ENCODE results near the gene COX19. TPM values are rescaled to one million over a fixed set of nuclear protein-coding genes. Genes with fewer than 3 reads are reported as not detected.

Gene COX19
- total RNA-seq, 1 donor, result 10.9 TPM

- no peak overlapping the region for H3K4me3 ChIP-seq (ENCODE audit: insufficient read depth, low read length)
- DNase-seq (ENCODE audit: insufficient read length, low spot score, missing footprints), result no peak
- H3K9me3 ChIP-seq (ENCODE audit: low read depth, low read length), result no peaks in the 10 kb centered on the region
- H3K79me2 ChIP-seq (ENCODE audit: insufficient read depth, low read length), result no peaks in the 10 kb centered on the region
- H3K27ac ChIP-seq (ENCODE audit: low read depth, low read length), result no peak overlapping the region
- H4K20me1 ChIP-seq (ENCODE audit: insufficient read depth, low read length), result no peaks in the 10 kb centered on the region
- H3K4me2 ChIP-seq (ENCODE audit: insufficient read depth, low read length), result no peak overlapping the region
- H2AFZ ChIP-seq (ENCODE audit: low read length), result no peak overlapping the region
- no peaks in the 10 kb centered on the region for H3K27me3 ChIP-seq (ENCODE audit: insufficient read depth, low read length)
- no peak for TF ChIP-seq CTCF (IDR thresholded peaks at IDR 0.05; ENCODE audit: extremely low read depth, low read depth, low read length)
- no peaks in the 10 kb centered on the region for H3K36me3 ChIP-seq (ENCODE audit: insufficient read depth, low read length)
- H3K4me1 ChIP-seq (ENCODE audit: insufficient read depth, low read length), result peaks cover 8% of the 10 kb centered on the region
These were observed 48.2 kb downstream of the COX19 start for GRCh38 chr7:927031-927671.

- H3K79me2 ChIP-seq (ENCODE audit: insufficient read depth, low read length), result no peaks in the 10 kb centered on the region
- DNase-seq (ENCODE audit: insufficient read length, low spot score, missing footprints), result no peak
- H3K36me3 ChIP-seq (ENCODE audit: insufficient read depth, low read length), result no peaks in the 10 kb centered on the region
- no peak for TF ChIP-seq CTCF (IDR thresholded peaks at IDR 0.05; ENCODE audit: extremely low read depth, low read depth, low read length)
- no peak overlapping the region for H3K27ac ChIP-seq (ENCODE audit: low read depth, low read length)
- H3K4me3 ChIP-seq (ENCODE audit: insufficient read depth, low read length), result no peak overlapping the region
- H2AFZ ChIP-seq (ENCODE audit: low read length), result no peak overlapping the region
- H4K20me1 ChIP-seq (ENCODE audit: insufficient read depth, low read length), result no peaks in the 10 kb centered on the region
- peaks cover 8% of the 10 kb centered on the region for H3K4me1 ChIP-seq (ENCODE audit: insufficient read depth, low read length)
- no peak overlapping the region for H3K4me2 ChIP-seq (ENCODE audit: insufficient read depth, low read length)
- H3K9me3 ChIP-seq (ENCODE audit: low read depth, low read length), result no peaks in the 10 kb centered on the region
- no peaks in the 10 kb centered on the region for H3K27me3 ChIP-seq (ENCODE audit: insufficient read depth, low read length)
These were observed 49.0 kb downstream of the COX19 start for GRCh38 chr7:926061-927030.

- Histone ChIP-seq H3K4me1 (ENCODE audit: insufficient read depth, low read length) (peaks cover 8% of the 10 kb centered on the region), H4K20me1 (ENCODE audit: insufficient read depth, low read length) (no peaks in the 10 kb centered on the region), H3K27me3 (ENCODE audit: insufficient read depth, low read length) (no peaks in the 10 kb centered on the region), H3K79me2 (ENCODE audit: insufficient read depth, low read length) (no peaks in the 10 kb centered on the region), H3K4me3 (ENCODE audit: insufficient read depth, low read length) (no peak overlapping the region), H3K36me3 (ENCODE audit: insufficient read depth, low read length) (no peaks in the 10 kb centered on the region), H3K27ac (ENCODE audit: low read depth, low read length) (no peak overlapping the region), H2AFZ (ENCODE audit: low read length) (no peak overlapping the region), H3K9me3 (ENCODE audit: low read depth, low read length) (no peaks in the 10 kb centered on the region), H3K4me2 (ENCODE audit: insufficient read depth, low read length) (no peak overlapping the region)
- TF ChIP-seq CTCF (IDR thresholded peaks at IDR 0.05; ENCODE audit: extremely low read depth, low read depth, low read length), result no peak
- DNase-seq (ENCODE audit: insufficient read length, low spot score, missing footprints), result no peak
These were observed 49.7 kb downstream of the COX19 start for GRCh38 chr7:925601-926000.

All from osteoblast (primary cell).